IMR-90 (cell line): ENCODE data around the gene WNT11. TPM values are rescaled to one million over a fixed set of nuclear protein-coding genes. Genes with fewer than 3 reads are reported as not detected.

ENCODE experiments used
- ATAC-seq: fragments of 200-7000 bp; cut with Tn5 transposase; 2 replicates; pipeline ENCODE4 v1.9.1; 2020; ENCODE audit warnings: low read depth, mild to moderate bottlenecking, moderate library complexity
- BruUV-seq: library from RNA; stranded (reverse); fragments of 400-500 nt; replicated peaks from 2 replicates; lab custom pipeline; 2021; lab: Mats Ljungman, UMichigan
- CTCF ChIA-PET: fragments of 300-600 bp; formaldehyde crosslinking; extraction: SDS; loops from one replicate; lab custom pipeline; 2021; ENCODE audit warnings: antibody characterized with exemption; lab: Yijun Ruan, JAX
- POLR2A ChIA-PET: fragments of 300-600 bp; sonication (Branson Sonifier 250); formaldehyde crosslinking; loops from one replicate; lab custom pipeline; 2022; ENCODE audit warnings: antibody characterized with exemption; ENCODE audit not compliant: unreplicated experiment; lab: Charles Lee
- DNase-seq: peaks from one replicate; pipeline ENCODE4 v3.0.0; 2013
- H2AFZ ChIP-seq: replicated peaks from 2 replicates; pipeline ENCODE3; 2013; ENCODE audit warnings: low read length, mild to moderate bottlenecking; ENCODE audit not compliant: poor library complexity
- H2AK5ac ChIP-seq: 2 replicates; pipeline ENCODE4 v1.6.1; 2013; ENCODE audit warnings: low read depth, low read length, inconsistent platforms
- H2AK9ac ChIP-seq: replicated peaks from 2 replicates; pipeline ENCODE3; 2013; ENCODE audit warnings: mild to moderate bottlenecking, low read depth, low read length, moderate library complexity; ENCODE audit not compliant: poor library complexity
- H2BK120ac ChIP-seq: 2 replicates; pipeline ENCODE4 v1.6.1; 2013; ENCODE audit warnings: low read depth, low read length, inconsistent platforms
- H2BK15ac ChIP-seq: 3 replicates; pipeline ENCODE4 v1.6.1; 2013; ENCODE audit warnings: low read depth, low read length, inconsistent platforms
- H2BK20ac ChIP-seq: 2 replicates; pipeline ENCODE4 v1.6.1; 2013; ENCODE audit warnings: low read depth, mild to moderate bottlenecking, inconsistent platforms, low read length, moderate library complexity
- H2BK5ac ChIP-seq: 2 replicates; pipeline ENCODE4 v1.6.1; 2013; ENCODE audit warnings: mild to moderate bottlenecking, low read depth, low read length, inconsistent platforms; ENCODE audit not compliant: poor library complexity, severe bottlenecking
- H3K14ac ChIP-seq: replicated peaks from 2 replicates; pipeline ENCODE4 v1.6.1; 2013; ENCODE audit warnings: low read depth, low read length, inconsistent platforms
- H3K18ac ChIP-seq: 2 replicates; pipeline ENCODE4 v1.6.1; 2013; ENCODE audit warnings: low read depth, low read length, control low read depth
- H3K23ac ChIP-seq: 2 replicates; pipeline ENCODE4 v1.6.1; 2013; ENCODE audit warnings: low read depth, low read length, inconsistent platforms
- H3K27ac ChIP-seq: 2 replicates; pipeline ENCODE4 v1.5.1; 2013; ENCODE audit warnings: mild to moderate bottlenecking, control low read depth, low read length; ENCODE audit not compliant: insufficient read depth
- H3K27me3 ChIP-seq: 2 replicates; pipeline ENCODE4 v1.6.1; 2013; ENCODE audit warnings: low read length; ENCODE audit not compliant: control insufficient read depth, insufficient read depth
- H3K36me3 ChIP-seq: 2 replicates; pipeline ENCODE4 v1.6.1; 2013; ENCODE audit warnings: low read length, mixed read lengths; ENCODE audit not compliant: control insufficient read depth, insufficient read depth
- H3K4ac ChIP-seq: 2 replicates; pipeline ENCODE4 v1.6.1; 2013; ENCODE audit warnings: low read depth, low read length, inconsistent platforms
- H3K4me1 ChIP-seq: 2 replicates; pipeline ENCODE4 v1.6.1; 2013; ENCODE audit warnings: low read length, mixed read lengths; ENCODE audit not compliant: control insufficient read depth, insufficient read depth
- H3K4me2 ChIP-seq: 2 replicates; pipeline ENCODE4 v1.6.1; 2013; ENCODE audit warnings: low read depth, mild to moderate bottlenecking, control low read depth, low read length, moderate library complexity
- H3K4me3 ChIP-seq: 2 replicates; pipeline ENCODE4 v1.5.1; 2013; ENCODE audit warnings: low read depth, mild to moderate bottlenecking, control low read depth, low read length, moderate library complexity; ENCODE audit not compliant: insufficient read depth
- H3K56ac ChIP-seq: 2 replicates; pipeline ENCODE4 v1.6.1; 2013; ENCODE audit warnings: low read length, inconsistent platforms; ENCODE audit not compliant: insufficient read depth; ENCODE audit errors: extremely low read depth
- H3K79me1 ChIP-seq, 2 experiments: 2 replicates each; pipeline ENCODE4 v1.6.1; 2013; ENCODE audit warnings: low read length in 2 of 2, inconsistent platforms in 1 of 2, low read depth in 1 of 2
- H3K9ac ChIP-seq: 2 replicates; pipeline ENCODE4 v1.6.1; 2013; ENCODE audit warnings: low read depth, low read length, control low read depth
- H3K9me1 ChIP-seq: 2 replicates; pipeline ENCODE4 v1.6.1; 2013; ENCODE audit warnings: low read length, inconsistent platforms; ENCODE audit not compliant: insufficient read depth
- H3K9me3 ChIP-seq: 2 replicates; pipeline ENCODE4 v1.6.1; 2013; ENCODE audit warnings: low read length; ENCODE audit not compliant: control insufficient read depth, insufficient read depth
- H4K20me1 ChIP-seq: 2 replicates; pipeline ENCODE4 v1.6.1; 2013; ENCODE audit warnings: low read length, inconsistent platforms; ENCODE audit not compliant: insufficient read depth
- H4K5ac ChIP-seq: 2 replicates; pipeline ENCODE4 v1.6.1; 2013; ENCODE audit warnings: mild to moderate bottlenecking, low read depth, low read length, control low read depth
- H4K8ac ChIP-seq, 2 experiments: 2 replicates each; pipeline ENCODE4 v1.6.1; 2013; ENCODE audit warnings: low read depth in 2 of 2, low read length in 2 of 2, control low read depth in 1 of 2, inconsistent platforms in 1 of 2
- H4K91ac ChIP-seq: 2 replicates; pipeline ENCODE4 v1.6.1; 2013; ENCODE audit warnings: low read depth, low read length, inconsistent platforms; ENCODE audit not compliant: insufficient read depth
- BHLHE40 ChIP-seq: fragments of 150-350 bp; IDR thresholded peaks from 2 replicates; pipeline ENCODE4 v1.6.1; 2016; ENCODE audit warnings: mild to moderate bottlenecking, low read depth, low read length
- CEBPB ChIP-seq: IDR thresholded peaks from 2 replicates; pipeline ENCODE4 v1.6.1; 2012; ENCODE audit warnings: low read depth, low read length, improper control_type of control experiment
- CHD1 ChIP-seq: IDR thresholded peaks from 2 replicates; pipeline ENCODE4 v1.6.1; 2012; ENCODE audit warnings: low read depth, low read length, improper control_type of control experiment
- ELK1 ChIP-seq: fragments of 150-350 bp; IDR thresholded peaks from 2 replicates; pipeline ENCODE4 v1.6.1; 2016; ENCODE audit warnings: low read depth, mild to moderate bottlenecking, low read length, moderate library complexity, borderline replicate concordance
- FOS ChIP-seq: fragments of 150-350 bp; IDR thresholded peaks from 2 replicates; pipeline ENCODE4 v1.6.1; 2016; ENCODE audit warnings: low read depth, low read length
- MAFK ChIP-seq: IDR thresholded peaks from 2 replicates; pipeline ENCODE4 v1.6.1; 2012; ENCODE audit warnings: low read depth, low read length, improper control_type of control experiment
- MXI1 ChIP-seq: IDR thresholded peaks from 2 replicates; pipeline ENCODE4 v1.6.1; 2012; ENCODE audit warnings: low read depth, mild to moderate bottlenecking, low read length, moderate library complexity, borderline replicate concordance
- POLR2A ChIP-seq: IDR thresholded peaks from 2 replicates; pipeline ENCODE4 v1.6.1; 2012; ENCODE audit warnings: mild to moderate bottlenecking, low read depth, low read length
- RCOR1 ChIP-seq: IDR thresholded peaks from 2 replicates; pipeline ENCODE4 v1.6.1; 2012; ENCODE audit warnings: mild to moderate bottlenecking, low read length, improper control_type of control experiment; ENCODE audit not compliant: insufficient replicate concordance
- RFX5 ChIP-seq: IDR thresholded peaks from 2 replicates; pipeline ENCODE4 v1.8.0; 2012; ENCODE audit warnings: low read depth, mild to moderate bottlenecking, low read length, moderate library complexity
- SMC3 ChIP-seq: fragments of 150-350 bp; IDR thresholded peaks from 2 replicates; pipeline ENCODE4 v1.6.1; 2016; ENCODE audit warnings: low read depth, mild to moderate bottlenecking, antibody characterized with exemption, low read length, moderate library complexity
- USF2 ChIP-seq: fragments of 150-350 bp; IDR thresholded peaks from 2 replicates; pipeline ENCODE4 v1.6.1; 2017; ENCODE audit warnings: mild to moderate bottlenecking, antibody characterized with exemption, low read length, low read depth
- WGBS, 2 experiments: methylation state at CpG; one replicate each; pipeline versions ENCODE4 v1.1.5 to v1.1.7; 2013; ENCODE audit warnings: missing lambda C conversion rate in 2 of 2; ENCODE audit not compliant: insufficient read length in 1 of 2; ENCODE audit errors: extremely low coverage in 2 of 2; 5-methylcytosine and 5-hydroxymethylcytosine counted together
- dilution Hi-C: fragments of 300-500 bp; cut with HindIII; formaldehyde crosslinking; loops from one replicate; pipeline ENCODE4 v1.14.3; 2018; ENCODE audit warnings: low sequenced_read_pairs; ENCODE audit not compliant: unreplicated experiment
- in situ Hi-C: fragments of 300-500 bp; cut with MboI; formaldehyde crosslinking; loops from 3 replicates; pipeline ENCODE4 v1.14.3; 2019; ENCODE audit warnings: low sequenced_read_pairs, inconsistent platforms, mixed read lengths
- intact Hi-C: fragments of 100-400 bp; cut with micrococcal nuclease; formaldehyde crosslinking; loops from 2 replicates; pipeline ENCODE4 v1.10.0; 2022
- polyA plus RNA-seq, 3 experiments: library from polyadenylated mRNA; depleted of rRNA; stranded (reverse); fragments of >200 nt; gene quantifications; 2 replicates each; pipeline ENCODE4 v1.2.3, GENCODE V29; 2012; ENCODE audit warnings: low replicate concordance in 1 of 3
- total RNA-seq: library from RNA; depleted of rRNA; stranded (reverse); fragments of >200 nt; gene quantifications from 2 replicates; pipeline ENCODE4 v1.2.3, GENCODE V29; 2012
- TF ChIP-seq, protein P1 (sequence below): conservative IDR thresholded peaks from 2 replicates; pipeline ENCODE4 v1.5.1; 2012; ENCODE audit warnings: mild to moderate bottlenecking, low read depth, low read length, improper control_type of control experiment

Gene WNT11
- total and polyA plus RNA-seq, 2 of the 4 experiments (the other 2 are of a cell fraction): 0.10 TPM; not detected in 1

DNA sequence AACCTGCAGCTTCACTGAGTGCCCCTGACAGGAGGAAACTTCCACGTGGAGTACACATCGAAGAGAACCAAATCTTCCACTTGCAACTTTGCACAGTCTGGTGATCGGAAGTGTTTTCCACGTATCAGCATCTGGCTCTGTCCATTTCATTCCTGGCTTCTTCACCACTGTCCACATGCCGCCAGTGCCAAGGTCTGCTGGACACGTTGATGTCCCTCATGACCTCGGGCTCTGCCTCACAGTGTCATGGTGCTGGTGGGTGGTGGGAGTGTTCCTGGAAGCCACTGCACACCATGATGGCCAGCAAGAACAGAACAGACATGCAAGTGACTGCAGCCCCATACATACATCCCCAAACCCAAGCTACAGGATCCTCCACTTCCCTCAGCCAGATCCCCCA, 48.4 kb downstream of the WNT11 start (continued):
- TF ChIP-seq CHD1: no peak
- no peak for TF ChIP-seq USF2

- ChIA-PET CTCF (no interaction called here), POLR2A (no interaction called here)
- Histone ChIP-seq H3K14ac (no peak overlapping the region), H3K4me1 (peaks cover 4% of the 10 kb centered on the region; the same call in 1 of the 2 replicates), H4K20me1 (no peaks in the 10 kb centered on the region), H2BK15ac (no peak overlapping the region), H3K4me2 (no peak overlapping the region), H4K8ac (no peak overlapping the region), H3K56ac (no peak overlapping the region), H4K91ac (no peak overlapping the region), H3K23ac (no peak overlapping the region), H3K79me1 (no peaks in the 10 kb centered on the region), H3K9me1 (no peaks in the 10 kb centered on the region), H2AFZ (peak overlapping the region; percentile 48), H4K5ac (no peak overlapping the region), H2BK120ac (no peak overlapping the region), H3K27me3 (peaks cover 36% of the 10 kb centered on the region), H3K18ac (no peak overlapping the region), H2AK5ac (no peak overlapping the region), H2BK20ac (no peak overlapping the region), H2BK5ac (no peak overlapping the region), H3K9me3 (no peaks in the 10 kb centered on the region), H3K36me3 (no peaks in the 10 kb centered on the region), H3K4ac (no peak overlapping the region), H2AK9ac (no peak overlapping the region), H3K9ac (no peak overlapping the region), H3K27ac (no peak overlapping the region), H3K4me3 (no peak overlapping the region)
- BruUV-seq: no TSS peak
- DNase-seq (no peak), ATAC-seq (no peak)
- dilution Hi-C loops: no loop called here
- TF ChIP-seq SMC3 (no peak), RCOR1 (no peak), FOS (no peak), MAFK (no peak), POLR2A (no peak), RFX5 (no peak), MXI1 (no peak), ELK1 (no peak), USF2 (no peak), CEBPB (no peak), BHLHE40 (no peak)
- TF ChIP-seq, protein P1, sequence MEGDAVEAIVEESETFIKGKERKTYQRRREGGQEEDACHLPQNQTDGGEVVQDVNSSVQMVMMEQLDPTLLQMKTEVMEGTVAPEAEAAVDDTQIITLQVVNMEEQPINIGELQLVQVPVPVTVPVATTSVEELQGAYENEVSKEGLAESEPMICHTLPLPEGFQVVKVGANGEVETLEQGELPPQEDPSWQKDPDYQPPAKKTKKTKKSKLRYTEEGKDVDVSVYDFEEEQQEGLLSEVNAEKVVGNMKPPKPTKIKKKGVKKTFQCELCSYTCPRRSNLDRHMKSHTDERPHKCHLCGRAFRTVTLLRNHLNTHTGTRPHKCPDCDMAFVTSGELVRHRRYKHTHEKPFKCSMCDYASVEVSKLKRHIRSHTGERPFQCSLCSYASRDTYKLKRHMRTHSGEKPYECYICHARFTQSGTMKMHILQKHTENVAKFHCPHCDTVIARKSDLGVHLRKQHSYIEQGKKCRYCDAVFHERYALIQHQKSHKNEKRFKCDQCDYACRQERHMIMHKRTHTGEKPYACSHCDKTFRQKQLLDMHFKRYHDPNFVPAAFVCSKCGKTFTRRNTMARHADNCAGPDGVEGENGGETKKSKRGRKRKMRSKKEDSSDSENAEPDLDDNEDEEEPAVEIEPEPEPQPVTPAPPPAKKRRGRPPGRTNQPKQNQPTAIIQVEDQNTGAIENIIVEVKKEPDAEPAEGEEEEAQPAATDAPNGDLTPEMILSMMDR: no peak
- WGBS, 2 experiments: 72% methylated on average over 5 of the region's 12 CpGs; no CpG with 5 or more reads in 1 of the 2 experiments
- in situ Hi-C loops: no loop called here
- intact Hi-C loops: no loop called here
Measured at GRCh38 chr11:76156971-76157427, 49.3 kb downstream of the WNT11 start.
